Neutrophil (primary cell): ENCODE results near the gene TMEM171.

ENCODE experiments used
- H3K27ac ChIP-seq: fragments of 200-600 bp; sonication (generic); 2 replicates; pipeline ENCODE4 v1.5.1; 2016; ENCODE audit warnings: mild to moderate bottlenecking, moderate library complexity
- H3K27me3 ChIP-seq: fragments of 200-600 bp; sonication (generic); 2 replicates; pipeline ENCODE4 v1.6.0; 2016; ENCODE audit warnings: mild to moderate bottlenecking
- H3K36me3 ChIP-seq: fragments of 200-600 bp; sonication (generic); 2 replicates; pipeline ENCODE4 v1.5.1; 2017
- H3K4me1 ChIP-seq, 2 experiments: fragments of 200-600 bp in 1 of 2; sonication (generic) in 1 of 2; 1 replicate in 1 of 2; 2 replicates in 1 of 2; pipeline versions ENCODE4 v1.5.1 to v1.6.1; 2013 to 2016; ENCODE audit warnings: low read depth in 1 of 2, low read length in 1 of 2, mild to moderate bottlenecking in 1 of 2, moderate library complexity in 1 of 2; ENCODE audit not compliant: control insufficient read depth in 1 of 2, insufficient read depth in 1 of 2
- H3K4me3 ChIP-seq, 2 experiments: fragments of 200-600 bp in 1 of 2; sonication (generic) in 1 of 2; 1 replicate in 1 of 2; 2 replicates in 1 of 2; pipeline ENCODE4 v1.5.1; 2013 to 2016; ENCODE audit warnings: low read depth in 1 of 2, low read length in 1 of 2, mild to moderate bottlenecking in 1 of 2, moderate library complexity in 1 of 2
- H3K9me3 ChIP-seq: fragments of 200-600 bp; sonication (generic); 2 replicates; pipeline ENCODE4 v1.5.1; 2016
- TF ChIP-seq, protein P1 (sequence below): fragments of 200-600 bp; sonication (generic); IDR thresholded peaks from 2 replicates; pipeline ENCODE4 v1.5.1; 2016; ENCODE audit warnings: antibody characterized with exemption

TMEM171 gene

GRCh38 chr5:73120222-73121118 lies at the start of gene TMEM171:
Gene TMEM171 (plus strand): TSS chr5:73120575. CDS start chr5:73123374, 2,799 bp downstream.
- H3K36me3 ChIP-seq: no peaks in the 10 kb centered on the region
- H3K4me1 ChIP-seq: peaks cover 0 to 4% of the 10 kb centered on the region in 2 experiments
- H3K27ac ChIP-seq: no peak within 1 kb of the TSS
- TF ChIP-seq, protein P1, sequence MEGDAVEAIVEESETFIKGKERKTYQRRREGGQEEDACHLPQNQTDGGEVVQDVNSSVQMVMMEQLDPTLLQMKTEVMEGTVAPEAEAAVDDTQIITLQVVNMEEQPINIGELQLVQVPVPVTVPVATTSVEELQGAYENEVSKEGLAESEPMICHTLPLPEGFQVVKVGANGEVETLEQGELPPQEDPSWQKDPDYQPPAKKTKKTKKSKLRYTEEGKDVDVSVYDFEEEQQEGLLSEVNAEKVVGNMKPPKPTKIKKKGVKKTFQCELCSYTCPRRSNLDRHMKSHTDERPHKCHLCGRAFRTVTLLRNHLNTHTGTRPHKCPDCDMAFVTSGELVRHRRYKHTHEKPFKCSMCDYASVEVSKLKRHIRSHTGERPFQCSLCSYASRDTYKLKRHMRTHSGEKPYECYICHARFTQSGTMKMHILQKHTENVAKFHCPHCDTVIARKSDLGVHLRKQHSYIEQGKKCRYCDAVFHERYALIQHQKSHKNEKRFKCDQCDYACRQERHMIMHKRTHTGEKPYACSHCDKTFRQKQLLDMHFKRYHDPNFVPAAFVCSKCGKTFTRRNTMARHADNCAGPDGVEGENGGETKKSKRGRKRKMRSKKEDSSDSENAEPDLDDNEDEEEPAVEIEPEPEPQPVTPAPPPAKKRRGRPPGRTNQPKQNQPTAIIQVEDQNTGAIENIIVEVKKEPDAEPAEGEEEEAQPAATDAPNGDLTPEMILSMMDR: no peak
- no peak within 1 kb of the TSS for H3K4me3 ChIP-seq
- H3K9me3 ChIP-seq: no peaks in the 10 kb centered on the region
- peaks cover 100% of the 10 kb centered on the region for H3K27me3 ChIP-seq

DNA sequence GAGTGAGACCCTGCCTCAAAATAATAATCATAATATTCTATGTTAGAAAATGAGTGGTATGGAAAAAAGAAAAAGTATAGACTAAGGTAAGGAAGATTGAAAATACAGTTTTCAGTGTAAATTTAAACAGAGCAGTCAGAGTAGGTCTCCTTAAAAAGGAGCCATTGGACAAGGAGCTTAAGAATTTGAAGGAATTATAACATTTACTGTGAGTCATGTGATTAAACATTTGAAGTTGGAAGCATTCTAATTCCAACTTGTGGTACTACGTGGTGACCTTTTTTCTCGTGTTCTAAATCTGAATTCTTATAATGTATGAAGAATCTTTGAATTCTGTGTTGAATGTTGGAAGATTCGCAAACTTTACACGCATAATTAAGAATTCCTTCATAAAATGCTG lies 39.3 kb upstream of the TMEM171 start:
- Histone ChIP-seq H3K4me3 (no peak overlapping the region), H3K9me3 (no peaks in the 10 kb centered on the region), H3K4me1 (no peaks in the 10 kb centered on the region), H3K27ac (no peak overlapping the region), H3K36me3 (peaks cover 89% of the 10 kb centered on the region), H3K27me3 (no peaks in the 10 kb centered on the region)
- TF ChIP-seq, protein P1: no peak

- peaks cover 45% of the 10 kb centered on the region for H3K36me3 ChIP-seq
- no peaks in the 10 kb centered on the region for H3K27me3 ChIP-seq
- TF ChIP-seq, protein P1: no peak
- no peaks in the 10 kb centered on the region for H3K9me3 ChIP-seq
- H3K27ac ChIP-seq: no peak overlapping the region
- no peak overlapping the region for H3K4me3 ChIP-seq
- no peaks in the 10 kb centered on the region for H3K4me1 ChIP-seq
These were observed 32.3 kb upstream of the TMEM171 start for GRCh38 chr5:73088026-73088425.

DNA sequence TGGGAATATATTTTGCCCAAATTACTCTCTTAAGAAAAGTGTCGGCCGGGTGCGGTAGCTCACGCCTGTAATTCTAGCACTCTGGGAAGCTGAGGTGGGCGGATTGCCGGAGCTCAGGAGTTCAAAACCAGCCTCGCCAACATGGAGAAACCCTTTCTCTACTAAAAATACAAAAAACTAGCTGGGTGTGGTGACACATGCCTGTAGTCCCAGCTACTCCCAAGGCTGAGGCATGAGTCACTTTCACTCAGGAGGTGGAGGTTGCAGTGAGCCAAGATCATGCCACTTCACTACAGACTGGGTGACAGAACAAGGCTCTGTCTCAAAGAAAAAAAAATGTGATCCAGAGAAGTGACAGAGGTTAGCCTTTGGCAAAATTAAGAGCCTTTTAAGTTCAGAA lies 26.4 kb upstream of the TMEM171 start:
- Histone ChIP-seq H3K9me3 (no peaks in the 10 kb centered on the region), H3K27me3 (no peaks in the 10 kb centered on the region), H3K4me1 (no peaks in the 10 kb centered on the region), H3K27ac (no peak overlapping the region), H3K36me3 (peaks cover 6% of the 10 kb centered on the region), H3K4me3 (no peak overlapping the region)
- TF ChIP-seq, protein P1: no peak

DNA sequence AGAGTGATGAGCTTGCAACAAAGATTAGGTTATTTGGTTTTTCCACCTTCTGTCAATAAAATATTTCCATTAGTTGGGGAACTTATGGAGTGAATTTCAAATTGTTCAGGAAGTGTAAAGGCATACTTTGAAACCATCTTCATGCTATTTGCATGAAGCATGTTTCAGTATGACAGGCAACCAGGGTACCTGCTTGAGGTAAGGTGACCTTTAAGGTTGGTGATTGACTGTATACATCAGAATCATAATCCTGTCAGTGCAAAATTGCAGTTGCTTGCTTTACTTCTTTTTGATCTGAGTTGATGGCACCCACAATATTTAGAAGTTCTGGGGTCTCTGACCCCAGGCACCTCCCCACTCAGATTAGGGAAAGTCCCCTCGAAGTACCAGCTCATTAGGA lies 26.0 kb upstream of the TMEM171 start:
- no peaks in the 10 kb centered on the region for H3K27me3 ChIP-seq
- H3K27ac ChIP-seq: no peak overlapping the region
- TF ChIP-seq, protein P1: no peak
- H3K4me3 ChIP-seq: no peak overlapping the region
- H3K4me1 ChIP-seq: no peaks in the 10 kb centered on the region
- H3K36me3 ChIP-seq: peaks cover 5% of the 10 kb centered on the region
- no peaks in the 10 kb centered on the region for H3K9me3 ChIP-seq
